Measurements from ENCODE around the gene CD34.
A peak's percentile ranks its signal among the peaks of the same experiment; 100 is the strongest.

CD34 gene

DNA sequence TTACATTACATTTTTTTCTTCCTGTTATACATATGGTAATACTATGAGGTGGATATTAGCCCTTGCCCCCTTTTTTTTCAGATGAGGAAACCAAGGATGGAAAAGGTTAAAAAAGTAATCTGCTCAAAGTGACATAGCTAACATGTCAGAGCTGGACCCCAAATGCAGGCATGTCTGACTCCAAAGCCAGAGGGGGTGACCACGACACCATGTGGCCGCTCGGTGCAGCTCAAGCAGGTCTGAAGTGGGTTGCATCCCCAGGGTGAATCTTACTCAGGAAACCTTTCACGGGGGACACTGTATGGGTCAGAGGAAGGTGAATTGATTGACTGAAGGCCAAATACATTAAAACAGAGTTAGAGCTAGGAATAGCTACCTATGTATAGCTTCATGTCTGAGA lies 34.8 kb downstream of the CD34 start:
- Histone ChIP-seq H3K36me3 (ENCODE audit: insufficient read depth, low read length) (no peaks in the 10 kb centered on the region), H3K9me3 (ENCODE audit: low read length) (no peaks in the 10 kb centered on the region), H3K9ac (ENCODE audit: low read length) (no peak overlapping the region; the same call in 1 of the 2 replicates), H3K4me2 (ENCODE audit: low read length) (no peak overlapping the region), H3K79me2 (ENCODE audit: insufficient read depth, low read length) (no peaks in the 10 kb centered on the region), H3K27ac (ENCODE audit: low read depth, low read length, poor library complexity, severe bottlenecking) (peak overlapping the region; percentile 17), H4K20me1 (ENCODE audit: insufficient read depth, low read length) (no peaks in the 10 kb centered on the region), H3K4me3 (ENCODE audit: low read depth, low read length, poor library complexity, severe bottlenecking) (no peak overlapping the region), H3K27me3 (ENCODE audit: insufficient read depth, low read length) (no peaks in the 10 kb centered on the region), H3F3A (ENCODE audit: insufficient read depth, low read length) (0 out of 2 replicates have a peak, but pooled peaks cover 3% of the 10 kb centered on the region), H3K4me1 (ENCODE audit: insufficient read depth, low read length, severe bottlenecking) (peaks cover 54% of the 10 kb centered on the region), H3K9me2 (ENCODE audit: low read depth, low read length) (no peaks in the 10 kb centered on the region), H2AFZ (ENCODE audit: low read length) (no peak overlapping the region)
- TF ChIP-seq, protein P1, sequence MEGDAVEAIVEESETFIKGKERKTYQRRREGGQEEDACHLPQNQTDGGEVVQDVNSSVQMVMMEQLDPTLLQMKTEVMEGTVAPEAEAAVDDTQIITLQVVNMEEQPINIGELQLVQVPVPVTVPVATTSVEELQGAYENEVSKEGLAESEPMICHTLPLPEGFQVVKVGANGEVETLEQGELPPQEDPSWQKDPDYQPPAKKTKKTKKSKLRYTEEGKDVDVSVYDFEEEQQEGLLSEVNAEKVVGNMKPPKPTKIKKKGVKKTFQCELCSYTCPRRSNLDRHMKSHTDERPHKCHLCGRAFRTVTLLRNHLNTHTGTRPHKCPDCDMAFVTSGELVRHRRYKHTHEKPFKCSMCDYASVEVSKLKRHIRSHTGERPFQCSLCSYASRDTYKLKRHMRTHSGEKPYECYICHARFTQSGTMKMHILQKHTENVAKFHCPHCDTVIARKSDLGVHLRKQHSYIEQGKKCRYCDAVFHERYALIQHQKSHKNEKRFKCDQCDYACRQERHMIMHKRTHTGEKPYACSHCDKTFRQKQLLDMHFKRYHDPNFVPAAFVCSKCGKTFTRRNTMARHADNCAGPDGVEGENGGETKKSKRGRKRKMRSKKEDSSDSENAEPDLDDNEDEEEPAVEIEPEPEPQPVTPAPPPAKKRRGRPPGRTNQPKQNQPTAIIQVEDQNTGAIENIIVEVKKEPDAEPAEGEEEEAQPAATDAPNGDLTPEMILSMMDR (IDR thresholded peaks at IDR 0.05; ENCODE audit: low read length) = peak; percentile 78
- TF ChIP-seq EZH2 (IDR thresholded peaks at IDR 0.05; ENCODE audit: borderline replicate concordance, low read length) = no peak

DNA sequence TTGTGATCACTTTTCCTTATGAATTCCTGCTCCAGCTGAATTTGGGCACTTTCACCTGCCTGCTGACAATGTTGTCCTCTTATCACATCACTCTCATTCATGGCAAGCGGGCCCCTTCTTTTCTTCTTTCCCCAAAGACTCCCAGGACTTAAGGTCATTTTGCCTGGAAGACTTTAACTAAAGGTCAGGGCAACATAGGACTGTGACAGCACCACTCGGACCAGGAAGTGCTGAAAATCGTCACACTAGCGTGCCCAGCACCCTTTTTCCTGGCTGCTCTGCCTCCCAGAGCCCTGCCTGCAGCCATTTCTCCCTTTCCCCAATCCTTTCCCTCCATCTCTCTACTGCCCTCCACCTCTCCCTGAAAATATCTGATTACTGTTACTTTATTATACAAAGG lies 35.4 kb downstream of the CD34 start:
- Histone ChIP-seq H3F3A (ENCODE audit: insufficient read depth, low read length) (0 out of 2 replicates have a peak, but pooled peaks cover 3% of the 10 kb centered on the region), H3K9me2 (ENCODE audit: low read depth, low read length) (no peaks in the 10 kb centered on the region), H3K9me3 (ENCODE audit: low read length) (no peaks in the 10 kb centered on the region), H3K4me1 (ENCODE audit: insufficient read depth, low read length, severe bottlenecking) (peaks cover 60% of the 10 kb centered on the region), H3K9ac (ENCODE audit: low read length) (no peak overlapping the region; the same call in 1 of the 2 replicates), H3K4me2 (ENCODE audit: low read length) (no peak overlapping the region), H3K4me3 (ENCODE audit: low read depth, low read length, poor library complexity, severe bottlenecking) (no peak overlapping the region), H4K20me1 (ENCODE audit: insufficient read depth, low read length) (no peaks in the 10 kb centered on the region), H3K27ac (ENCODE audit: low read depth, low read length, poor library complexity, severe bottlenecking) (peak overlapping the region; percentile 17), H3K36me3 (ENCODE audit: insufficient read depth, low read length) (no peaks in the 10 kb centered on the region), H3K79me2 (ENCODE audit: insufficient read depth, low read length) (no peaks in the 10 kb centered on the region), H2AFZ (ENCODE audit: low read length) (no peak overlapping the region), H3K27me3 (ENCODE audit: insufficient read depth, low read length) (no peaks in the 10 kb centered on the region)
- TF ChIP-seq, protein P1 (IDR thresholded peaks at IDR 0.05; ENCODE audit: low read length) = no peak

DNA sequence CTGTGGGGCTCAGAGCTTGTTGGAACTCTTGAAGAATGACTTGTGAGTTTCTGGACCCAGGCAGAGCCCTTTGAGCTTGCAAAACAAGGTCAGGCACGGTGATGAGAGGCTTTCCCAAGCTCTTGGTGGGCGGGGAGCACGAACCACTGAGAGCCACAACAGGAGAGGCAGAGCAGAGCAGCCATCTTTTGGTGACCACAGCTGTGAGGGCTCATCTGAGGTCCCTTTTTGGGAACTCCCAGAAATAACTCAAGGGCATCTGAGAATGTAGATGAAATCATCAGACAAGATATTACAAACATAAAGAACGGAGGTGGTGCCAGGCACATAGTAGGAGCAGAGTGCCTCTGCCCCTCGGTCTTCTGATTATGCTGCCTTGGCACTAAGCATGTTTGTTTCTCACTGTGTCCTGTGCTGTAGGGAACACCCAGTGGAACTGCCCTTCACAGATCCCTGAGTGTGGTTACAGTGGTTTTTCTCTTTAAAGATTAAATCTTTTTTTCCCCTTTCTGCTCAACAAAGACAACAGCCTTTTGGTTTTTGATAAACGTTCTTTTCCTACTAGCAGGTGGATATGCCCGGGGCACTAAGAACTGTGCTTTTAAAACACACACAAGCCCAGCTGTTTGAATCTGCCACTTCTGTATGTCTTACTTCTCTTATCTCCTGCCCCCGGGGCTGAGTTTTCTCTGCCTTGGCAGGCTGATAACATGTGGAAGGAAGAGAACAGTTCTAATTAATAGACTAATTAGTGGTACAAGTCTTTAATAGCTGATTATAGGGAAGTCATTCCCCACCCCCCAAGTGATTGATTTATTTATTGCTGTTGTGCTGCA lies 37.7 kb downstream of the CD34 start:
- Histone ChIP-seq H3K4me3 (ENCODE audit: low read depth, low read length, poor library complexity, severe bottlenecking) (peak overlapping the region; percentile 53), H3K4me1 (ENCODE audit: insufficient read depth, low read length, severe bottlenecking) (peaks cover 75% of the 10 kb centered on the region), H2AFZ (ENCODE audit: low read length) (0 out of 2 replicates have a peak overlapping the region, but pooled peaks have one; percentile 2), H3K36me3 (ENCODE audit: insufficient read depth, low read length) (no peaks in the 10 kb centered on the region), H3K9me3 (ENCODE audit: low read length) (no peaks in the 10 kb centered on the region), H3K4me2 (ENCODE audit: low read length) (peak overlapping the region; percentile 49), H3K9ac (ENCODE audit: low read length) (peak overlapping the region; percentile 45; the same call in 1 of the 2 replicates), H3K27ac (ENCODE audit: low read depth, low read length, poor library complexity, severe bottlenecking) (peak overlapping the region; percentile 92), H4K20me1 (ENCODE audit: insufficient read depth, low read length) (no peaks in the 10 kb centered on the region), H3K79me2 (ENCODE audit: insufficient read depth, low read length) (no peaks in the 10 kb centered on the region), H3K27me3 (ENCODE audit: insufficient read depth, low read length) (no peaks in the 10 kb centered on the region), H3K9me2 (ENCODE audit: low read depth, low read length) (no peaks in the 10 kb centered on the region), H3F3A (ENCODE audit: insufficient read depth, low read length) (0 out of 2 replicates have a peak, but pooled peaks cover 3% of the 10 kb centered on the region)
- TF ChIP-seq, protein P1 (IDR thresholded peaks at IDR 0.05; ENCODE audit: low read length) = no peak
- TF ChIP-seq EZH2 (IDR thresholded peaks at IDR 0.05; ENCODE audit: borderline replicate concordance, low read length) = no peak
